ENCODE data around the gene TMEM86A. TPM values are rescaled to one million over a fixed set of nuclear protein-coding genes. Genes with fewer than 3 reads are reported as not detected.

TMEM86A gene
- polyA plus RNA-seq, 2 of the 4 experiments (the other 2 are of a cell fraction): 0.10 to 0.41 TPM

- TF ChIP-seq PBX3 (IDR thresholded peaks at IDR 0.05) (no peak), CBX8 (IDR thresholded peaks at IDR 0.05) (no peak), RARB (CRISPR knock-in tag; IDR thresholded peaks at IDR 0.05) (no peak)
Measured at GRCh38 chr11:18715476-18715875, 16.9 kb downstream of the TMEM86A start (continued).

GRCh38 chr11:18720091-18720807, 21.7 kb downstream of the TMEM86A start:
- Histone ChIP-seq H3K4me1 (no peaks in the 10 kb centered on the region), H3K4me3 (no peak overlapping the region; the same call in 2 of the 3 replicates), H3K27ac (no peak overlapping the region), H3K9me3 (no peaks in the 10 kb centered on the region), H3K4me2 (peak overlapping the region; percentile 98)
- no peak for DNase-seq (ENCODE audit: low read depth in 1 of 2, low spot score in 1 of 2)
- FAIRE-seq: no peak
- no peak for ATAC-seq
- ChIA-PET POLR2A (interaction anchor here (2.2 to 2.3 kb wide), 2 partner anchors 86 to 194 kb away, joined by 6 to 9 read pairs; partner anchors contain the start of genes SPTY2D1 and TSG101), CTCF (interaction anchor here (1.5 to 5.5 kb wide), 5 partner anchors 11 to 55 kb away, joined by 4 to 45 read pairs (median 7); no protein-coding TSS in a partner anchor)
- no peak for TF ChIP-seq TP53 (CRISPR knock-in tag; IDR thresholded peaks at IDR 0.05)
- TF ChIP-seq PBX3 (IDR thresholded peaks at IDR 0.05): no peak
- TF ChIP-seq HOXB13 (CRISPR knock-in tag; IDR thresholded peaks at IDR 0.05; ENCODE audit: low read depth): no peak
- TF ChIP-seq CHD4 (IDR thresholded peaks at IDR 0.05; ENCODE audit: borderline replicate concordance): no peak
- TF ChIP-seq USF2 (IDR thresholded peaks at IDR 0.05): no peak
- TF ChIP-seq ATOH8 (CRISPR knock-in tag; IDR thresholded peaks at IDR 0.05; ENCODE audit: low read depth): no peak
- no peak for TF ChIP-seq MAX (IDR thresholded peaks at IDR 0.05)
- no peak for TF ChIP-seq SREBF2 (IDR thresholded peaks at IDR 0.05)
- no peak for TF ChIP-seq PHF8 (IDR thresholded peaks at IDR 0.05; ENCODE audit: borderline replicate concordance, low read depth)
- no peak for TF ChIP-seq TFCP2L1 (CRISPR knock-in tag; IDR thresholded peaks at IDR 0.05)
- no peak for TF ChIP-seq KDM1A (IDR thresholded peaks at IDR 0.05; ENCODE audit: low read depth)
- no peak for TF ChIP-seq HOXA7 (CRISPR knock-in tag; IDR thresholded peaks at IDR 0.05)
- TF ChIP-seq CBX8 (IDR thresholded peaks at IDR 0.05): no peak
- no peak for TF ChIP-seq RFX5 (IDR thresholded peaks at IDR 0.05)
- no peak for TF ChIP-seq HEYL (CRISPR knock-in tag; IDR thresholded peaks at IDR 0.05)
- no peak for TF ChIP-seq NPAS2 (CRISPR knock-in tag; IDR thresholded peaks at IDR 0.05; ENCODE audit: borderline replicate concordance)
- 69% methylated on average over 5 of the region's 5 CpGs for WGBS (ENCODE audit: missing lambda C conversion rate)

GRCh38 chr11:18720808-18721560, 22.4 kb downstream of the TMEM86A start:
- peak; percentile 17 for TF ChIP-seq POLR2A (IDR thresholded peaks at IDR 0.05; ENCODE audit: low read length)
- TF ChIP-seq EHMT2 (IDR thresholded peaks at IDR 0.05; ENCODE audit: low read depth): no peak
- no peak for TF ChIP-seq CBX8 (IDR thresholded peaks at IDR 0.05)
- TF ChIP-seq MAX (IDR thresholded peaks at IDR 0.05): peak; percentile 41
- no peak for TF ChIP-seq HOXB5 (CRISPR knock-in tag; IDR thresholded peaks at IDR 0.05)
- TF ChIP-seq ZNF302 (CRISPR knock-in tag; IDR thresholded peaks at IDR 0.05): no peak
- CTCF ChIA-PET: interaction anchor here (0.7 to 5.5 kb wide), 18 partner anchors 8 to 180 kb away, joined by 3 to 45 read pairs (median 7); no protein-coding TSS in a partner anchor
- 8% methylated on average over 39 of the region's 41 CpGs for WGBS (ENCODE audit: missing lambda C conversion rate)
- no peaks in the 10 kb centered on the region for H3K9me3 ChIP-seq
- POLR2A ChIA-PET: interaction anchor here (1.2 to 2.3 kb wide), 3 partner anchors 87 to 327 kb away, joined by 3 to 9 read pairs (median 6); partner anchors contain the start of genes LDHA, SPTY2D1 and TSG101
- FAIRE-seq: no peak
- peak overlapping the region; percentile 64 for H3K4me3 ChIP-seq
- peak overlapping the region; percentile 18 to 77 for H3K27ac ChIP-seq
- H3K4me2 ChIP-seq: peak overlapping the region; percentile 98
- no peaks in the 10 kb centered on the region for H3K4me1 ChIP-seq
- peak; percentile 90 to 95 for ATAC-seq
- DNase-seq (ENCODE audit: low read depth in 1 of 2, low spot score in 1 of 2): peak; percentile 70 to 76
